Mesendoderm (in vitro differentiated cells): ENCODE results near the gene PCDHA3.
"Not testable (repeated sequence)": the region's sequence is repeated elsewhere in the genome, so short reads cannot be mapped to it uniquely, and the experiment has no call there.

ENCODE experiments used
- DNase-seq: peaks from one replicate; pipeline ENCODE4 v3.0.0; 2013
- H2AK5ac ChIP-seq: 2 replicates; pipeline ENCODE4 v1.6.1; 2013; ENCODE audit warnings: low read length, inconsistent platforms
- H2BK120ac ChIP-seq: 2 replicates; pipeline ENCODE4 v1.6.1; 2013; ENCODE audit warnings: low read depth, mild to moderate bottlenecking, low read length, moderate library complexity, mixed read lengths
- H2BK15ac ChIP-seq: replicated peaks from 2 replicates; pipeline ENCODE4 v1.6.1; 2013; ENCODE audit warnings: low read depth, mild to moderate bottlenecking, moderate library complexity
- H2BK5ac ChIP-seq: 2 replicates; pipeline ENCODE4 v1.6.1; 2013; ENCODE audit warnings: low read length, inconsistent platforms
- H3K18ac ChIP-seq: 2 replicates; pipeline ENCODE4 v1.6.1; 2013; ENCODE audit warnings: mild to moderate bottlenecking, low read length, mixed read lengths
- H3K23ac ChIP-seq: one replicate; pipeline ENCODE4 v1.6.1; 2013; ENCODE audit warnings: low read length
- H3K27ac ChIP-seq: 2 replicates; pipeline ENCODE4 v1.5.1; 2013; ENCODE audit warnings: low read depth, mild to moderate bottlenecking, inconsistent platforms, low read length, moderate library complexity
- H3K27me3 ChIP-seq: 2 replicates; pipeline ENCODE4 v1.6.1; 2013; ENCODE audit warnings: low read length, control low read depth, mild to moderate bottlenecking, inconsistent platforms; ENCODE audit not compliant: insufficient read depth, poor library complexity
- H3K36me3 ChIP-seq: 2 replicates; pipeline ENCODE4 v1.6.1; 2013; ENCODE audit warnings: low read length, inconsistent platforms; ENCODE audit not compliant: control insufficient read depth, insufficient read depth
- H3K4ac ChIP-seq: one replicate; pipeline ENCODE4 v1.6.1; 2013; ENCODE audit warnings: low read depth, mild to moderate bottlenecking, low read length, moderate library complexity
- H3K4me1 ChIP-seq: 2 replicates; pipeline ENCODE4 v1.6.1; 2013; ENCODE audit warnings: low read depth, low read length, inconsistent platforms; ENCODE audit not compliant: control insufficient read depth
- H3K4me2 ChIP-seq: 2 replicates; pipeline ENCODE4 v1.6.1; 2013; ENCODE audit warnings: low read length
- H3K4me3 ChIP-seq: 2 replicates; pipeline ENCODE4 v1.5.1; 2013; ENCODE audit warnings: mild to moderate bottlenecking, low read length
- H3K56ac ChIP-seq: one replicate; pipeline ENCODE4 v1.6.1; 2013; ENCODE audit warnings: low read length
- H3K79me1 ChIP-seq: 2 replicates; pipeline ENCODE4 v1.6.1; 2013; ENCODE audit warnings: low read length, inconsistent platforms
- H3K79me2 ChIP-seq: 2 replicates; pipeline ENCODE4 v1.6.1; 2013; ENCODE audit warnings: mild to moderate bottlenecking, low read length; ENCODE audit not compliant: control insufficient read depth, insufficient read depth
- H3K9ac ChIP-seq: 2 replicates; pipeline ENCODE4 v1.6.1; 2013; ENCODE audit warnings: low read length, inconsistent platforms
- H4K5ac ChIP-seq: one replicate; pipeline ENCODE4 v1.6.1; 2013; ENCODE audit warnings: low read length
- H4K8ac ChIP-seq: one replicate; pipeline ENCODE4 v1.6.1; 2013; ENCODE audit warnings: low read depth, mild to moderate bottlenecking, control low read depth, low read length, moderate library complexity
- WGBS: extraction: QIAGEN DNeasy Blood & Tissue Kit; methylation state at CpG from one replicate; pipeline ENCODE4 v1.1.7; 2013; ENCODE audit warnings: low lambda C conversion rate, missing lambda C conversion rate; ENCODE audit not compliant: insufficient coverage; ENCODE audit errors: extremely low coverage; 5-methylcytosine and 5-hydroxymethylcytosine counted together

PCDHA3 gene

GRCh38 chr5:140795259-140795641 is 5.6 kb upstream of the PCDHA3 start:
- Histone ChIP-seq H2BK120ac (no peak overlapping the region), H3K4ac (no peak overlapping the region), H2BK15ac (no peak overlapping the region), H3K27ac (no peak overlapping the region), H4K8ac (no peak overlapping the region), H3K36me3 (no peaks in the 10 kb centered on the region), H3K9ac (peak overlapping the region; percentile 21), H3K56ac (peak overlapping the region; percentile 25), H3K4me1 (no peaks in the 10 kb centered on the region), H3K79me1 (no peaks in the 10 kb centered on the region), H4K5ac (no peak overlapping the region), H3K4me3 (no peak overlapping the region), H3K79me2 (no peaks in the 10 kb centered on the region), H2AK5ac (no peak overlapping the region), H3K27me3 (no peaks in the 10 kb centered on the region), H3K23ac (no peak overlapping the region), H3K4me2 (no peak overlapping the region), H3K18ac (no peak overlapping the region), H2BK5ac (no peak overlapping the region)
- WGBS = no CpG with 5 or more reads among the region's 15 CpGs
- peak; percentile 49 for DNase-seq

GRCh38 chr5:140796072-140796717 is 4.7 kb upstream of the PCDHA3 start:
- not testable (repeated sequence) for H3K4ac ChIP-seq, DNase-seq, H3K27me3 ChIP-seq, H3K36me3 ChIP-seq, H4K5ac ChIP-seq, H3K4me3 ChIP-seq, H3K79me1 ChIP-seq, H3K9ac ChIP-seq, H3K18ac ChIP-seq, H3K79me2 ChIP-seq, H2BK120ac ChIP-seq, H2AK5ac ChIP-seq, H3K23ac ChIP-seq, H2BK15ac ChIP-seq, H3K27ac ChIP-seq, H4K8ac ChIP-seq, H2BK5ac ChIP-seq, H3K4me1 ChIP-seq, H3K4me2 ChIP-seq, H3K56ac ChIP-seq
- WGBS = no CpG with 5 or more reads among the region's 72 CpGs

GRCh38 chr5:140796718-140797095 is 4.2 kb upstream of the PCDHA3 start:
- no CpG with 5 or more reads among the region's 39 CpGs for WGBS
- H2BK15ac ChIP-seq = no peak overlapping the region
- no peaks in the 10 kb centered on the region for H3K79me2 ChIP-seq
- H3K23ac ChIP-seq = no peak overlapping the region
- H2AK5ac ChIP-seq = no peak overlapping the region
- no peaks in the 10 kb centered on the region for H3K79me1 ChIP-seq
- no peak overlapping the region for H3K56ac ChIP-seq
- no peak overlapping the region for H3K4me3 ChIP-seq
- H3K27me3 ChIP-seq = no peaks in the 10 kb centered on the region
- H4K5ac ChIP-seq = no peak overlapping the region
- no peak overlapping the region for H3K4ac ChIP-seq
- H3K9ac ChIP-seq = no peak overlapping the region
- H3K36me3 ChIP-seq = no peaks in the 10 kb centered on the region
- no peak overlapping the region for H2BK5ac ChIP-seq
- no peak overlapping the region for H3K18ac ChIP-seq
- no peak for DNase-seq
- H3K27ac ChIP-seq = no peak overlapping the region
- H4K8ac ChIP-seq = no peak overlapping the region
- H2BK120ac ChIP-seq = no peak overlapping the region
- H3K4me1 ChIP-seq = no peaks in the 10 kb centered on the region
- no peak overlapping the region for H3K4me2 ChIP-seq

GRCh38 chr5:140801494-140801841 is 611 bp downstream of the PCDHA3 start:
- no peak overlapping the region for H4K8ac ChIP-seq
- H3K4me2 ChIP-seq = no peak overlapping the region
- WGBS = no CpG with 5 or more reads among the region's 16 CpGs
- no peak overlapping the region for H2BK5ac ChIP-seq
- H3K9ac ChIP-seq = no peak overlapping the region
- no peak overlapping the region for H3K4ac ChIP-seq
- no peak for DNase-seq
- no peak overlapping the region for H2AK5ac ChIP-seq
- no peak overlapping the region for H3K18ac ChIP-seq
- H2BK15ac ChIP-seq = no peak overlapping the region
- no peak overlapping the region for H2BK120ac ChIP-seq
- no peak overlapping the region for H3K4me3 ChIP-seq
- H3K27me3 ChIP-seq = no peaks in the 10 kb centered on the region
- H3K27ac ChIP-seq = no peak overlapping the region
- no peak overlapping the region for H4K5ac ChIP-seq
- H3K56ac ChIP-seq = no peak overlapping the region
- H3K79me1 ChIP-seq = no peaks in the 10 kb centered on the region
- H3K79me2 ChIP-seq = no peaks in the 10 kb centered on the region
- H3K4me1 ChIP-seq = no peaks in the 10 kb centered on the region
- H3K23ac ChIP-seq = no peak overlapping the region
- no peaks in the 10 kb centered on the region for H3K36me3 ChIP-seq

- H3K4me3 ChIP-seq, H2BK15ac ChIP-seq, H3K36me3 ChIP-seq, H2BK5ac ChIP-seq, H3K23ac ChIP-seq, DNase-seq, H4K8ac ChIP-seq, H2AK5ac ChIP-seq, H3K79me2 ChIP-seq, H3K79me1 ChIP-seq, H3K4me1 ChIP-seq, H2BK120ac ChIP-seq, H3K4me2 ChIP-seq, H3K56ac ChIP-seq, H3K9ac ChIP-seq, H3K27me3 ChIP-seq, H3K18ac ChIP-seq, H4K5ac ChIP-seq, H3K4ac ChIP-seq, H3K27ac ChIP-seq: not testable (repeated sequence)
- WGBS = no CpG with 5 or more reads among the region's 45 CpGs
Observed at GRCh38 chr5:140802381-140802780, 1.5 kb downstream of the PCDHA3 start.

GRCh38 chr5:140802781-140803271 is 2.0 kb downstream of the PCDHA3 start:
- H3K4me3 ChIP-seq = no peak overlapping the region
- H2BK15ac ChIP-seq = no peak overlapping the region

More at GRCh38 chr5:140802781-140803271, 2.0 kb downstream of the PCDHA3 start:
- Histone ChIP-seq H4K5ac (no peak overlapping the region), H3K9ac (no peak overlapping the region), H3K23ac (no peak overlapping the region), H3K27ac (no peak overlapping the region), H3K79me2 (no peaks in the 10 kb centered on the region), H4K8ac (no peak overlapping the region), H3K27me3 (no peaks in the 10 kb centered on the region), H3K79me1 (no peaks in the 10 kb centered on the region), H2BK120ac (no peak overlapping the region), H2BK5ac (no peak overlapping the region), H3K18ac (no peak overlapping the region), H3K36me3 (no peaks in the 10 kb centered on the region), H3K56ac (no peak overlapping the region), H3K4ac (no peak overlapping the region), H3K4me1 (no peaks in the 10 kb centered on the region), H3K4me2 (no peak overlapping the region), H2AK5ac (no peak overlapping the region)
- no CpG with 5 or more reads among the region's 53 CpGs for WGBS
- DNase-seq = no peak
